AG08396 (cell line): ENCODE results near the gene RACK1.

Experiments used
- DNase-seq: peaks from one replicate; pipeline ENCODE4 v3.0.0; 2012; ENCODE audit warnings: low spot score, mixed read lengths

RACK1 gene

DNA sequence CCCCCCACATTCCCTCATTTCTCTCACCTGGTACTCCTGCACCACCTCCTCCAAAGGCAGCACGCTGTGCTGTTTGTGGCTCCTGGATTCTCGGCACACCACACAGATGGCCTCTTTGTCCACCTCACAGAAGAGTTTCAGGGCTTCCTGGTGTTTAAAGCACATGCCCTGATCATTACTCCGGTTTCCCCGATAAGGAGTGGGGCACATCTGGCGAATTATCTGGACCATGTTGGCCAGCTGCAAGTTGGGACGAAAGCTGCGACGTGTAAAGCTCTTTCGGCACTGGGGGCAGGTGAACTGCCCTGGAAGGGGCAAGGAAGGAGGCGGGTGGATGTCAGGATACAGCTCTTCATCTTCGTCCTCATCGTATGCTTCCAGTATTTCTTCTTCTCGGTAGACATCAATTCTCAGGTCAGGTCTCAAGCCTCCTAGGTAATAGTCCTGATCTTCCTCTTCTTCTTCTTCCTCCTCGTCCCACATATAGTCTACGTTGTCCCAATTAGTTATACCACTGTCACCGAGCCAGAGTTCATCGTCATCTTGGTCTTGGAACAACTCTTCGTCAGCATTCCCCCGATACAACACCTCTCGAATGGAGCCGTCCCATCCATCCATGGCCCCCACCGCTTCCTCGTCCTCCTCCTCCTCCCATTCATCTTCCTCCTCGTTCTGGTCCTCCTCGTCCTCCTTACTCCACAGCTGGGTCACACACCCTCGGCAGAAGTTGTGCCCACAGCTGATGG, 16.4 kb upstream of the RACK1 start:
- DNase-seq = no peak

DNA sequence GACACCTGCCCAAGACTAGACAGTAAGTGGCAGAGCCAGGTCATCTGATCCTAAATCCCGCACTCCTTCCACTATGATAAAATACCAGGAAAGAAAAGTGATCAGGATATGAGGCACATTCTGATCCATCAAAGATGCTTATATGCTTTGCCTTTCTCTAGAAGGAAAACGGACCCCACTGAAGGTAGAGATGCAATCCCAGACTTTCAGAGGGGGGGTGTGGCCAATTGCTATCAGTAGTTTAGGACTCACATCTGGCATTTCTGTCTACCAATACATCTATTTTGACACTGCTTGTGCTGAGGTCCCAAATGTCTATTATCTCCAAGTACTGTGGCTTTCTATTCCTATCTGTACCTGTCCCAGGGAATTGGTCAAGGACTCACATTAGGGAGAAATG, 15.6 kb upstream of the RACK1 start:
- DNase-seq = no peak

- DNase-seq = no peak
Measured at GRCh38 chr5:181258576-181258975, 14.9 kb upstream of the RACK1 start.

DNA sequence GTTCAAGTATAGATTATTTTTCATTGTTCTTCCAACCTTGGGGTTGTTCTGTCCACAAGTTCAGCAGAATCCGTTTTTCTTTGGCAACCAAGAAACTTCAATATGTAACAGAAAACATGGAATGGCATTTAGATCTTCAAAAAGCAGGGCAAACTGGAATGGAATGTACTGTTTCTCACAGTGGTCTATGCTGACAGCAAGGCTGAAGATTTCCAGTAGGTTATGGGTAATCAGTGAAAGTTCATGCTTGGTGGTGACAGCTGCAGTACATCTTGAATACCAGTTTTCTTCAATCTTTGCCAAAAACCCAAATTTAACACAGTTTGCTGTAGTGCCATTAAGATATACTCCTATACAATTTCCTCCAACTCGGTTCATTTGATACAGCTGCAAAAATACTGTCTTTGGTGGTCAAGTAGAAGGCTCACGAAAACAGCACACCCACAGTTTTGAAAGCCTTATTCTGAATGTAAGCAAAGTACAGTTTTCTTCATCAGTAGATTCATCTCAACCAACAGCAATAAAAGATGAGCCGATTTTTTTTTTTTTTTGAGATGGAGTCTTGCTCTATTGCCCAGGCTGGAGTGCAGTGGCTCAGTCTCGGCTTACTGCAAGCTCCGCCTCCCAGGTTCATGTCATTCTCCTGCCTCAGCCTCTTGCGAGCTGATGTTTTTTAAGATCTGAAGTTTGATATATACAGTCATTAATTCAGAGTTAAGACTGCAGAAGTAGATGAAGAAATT, 12.3 kb upstream of the RACK1 start:
- DNase-seq = no peak

- DNase-seq = no peak
Measured at GRCh38 chr5:181255276-181255675, 11.6 kb upstream of the RACK1 start.

DNA sequence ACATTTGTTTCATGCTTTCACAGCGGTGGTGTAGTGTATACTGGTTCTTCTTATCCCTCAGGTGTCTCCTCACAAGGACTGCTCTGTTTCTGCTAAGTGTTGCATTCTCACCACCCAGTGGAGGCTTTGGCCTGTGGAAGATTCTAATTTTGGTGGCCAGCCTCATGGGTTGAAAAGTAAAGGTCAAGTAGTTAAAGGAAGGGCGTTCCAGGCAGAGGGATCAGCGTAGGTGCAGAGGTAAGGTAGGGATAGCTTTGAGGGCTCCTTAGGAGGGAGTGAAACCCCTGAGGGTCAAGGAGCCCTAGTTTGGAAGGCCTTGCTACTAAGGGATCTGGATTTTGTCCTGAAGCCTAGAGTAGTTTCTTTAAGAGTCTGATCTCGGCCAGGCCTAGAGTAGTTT, 4.6 kb upstream of the RACK1 start:
- no peak for DNase-seq

- DNase-seq = peak; percentile 94
Measured at GRCh38 chr5:181246276-181247049, 2.8 kb upstream of the RACK1 start.

- DNase-seq = no peak
Measured at GRCh38 chr5:181245427-181246275, 1.9 kb upstream of the RACK1 start.

DNA sequence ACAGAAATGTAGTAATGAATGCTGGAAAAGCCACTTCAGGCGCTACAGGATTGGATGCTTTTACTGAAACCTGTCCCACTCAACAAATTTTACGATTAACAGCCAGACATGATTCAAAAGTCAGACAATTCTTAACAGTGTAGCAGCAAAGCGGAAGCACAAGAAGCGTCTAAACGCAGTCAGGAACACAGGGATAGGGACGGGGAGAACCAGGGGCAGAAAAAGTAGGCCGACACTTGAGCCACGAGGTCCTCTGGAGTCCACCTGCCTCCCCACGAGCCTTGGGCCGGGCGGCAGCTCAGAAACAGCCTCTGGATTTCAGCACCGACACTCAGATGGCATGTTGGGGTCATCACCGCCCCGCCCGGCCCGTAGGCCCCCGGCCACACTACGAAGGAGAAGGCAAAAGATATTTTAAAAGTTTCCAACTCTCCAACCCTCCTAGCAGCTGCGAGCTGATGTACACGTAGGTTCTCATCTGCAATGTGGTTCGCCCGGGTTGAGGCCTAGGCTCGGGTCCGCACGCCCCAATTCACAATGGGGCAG, 615 bp downstream of the RACK1 start:
- DNase-seq = no peak

GRCh38 chr5:181242031-181242451, 1.7 kb downstream of the RACK1 start:
- no peak for DNase-seq

GRCh38 chr5:181241393-181241975, 2.2 kb downstream of the RACK1 start:
- peak; percentile 75 for DNase-seq

DNA sequence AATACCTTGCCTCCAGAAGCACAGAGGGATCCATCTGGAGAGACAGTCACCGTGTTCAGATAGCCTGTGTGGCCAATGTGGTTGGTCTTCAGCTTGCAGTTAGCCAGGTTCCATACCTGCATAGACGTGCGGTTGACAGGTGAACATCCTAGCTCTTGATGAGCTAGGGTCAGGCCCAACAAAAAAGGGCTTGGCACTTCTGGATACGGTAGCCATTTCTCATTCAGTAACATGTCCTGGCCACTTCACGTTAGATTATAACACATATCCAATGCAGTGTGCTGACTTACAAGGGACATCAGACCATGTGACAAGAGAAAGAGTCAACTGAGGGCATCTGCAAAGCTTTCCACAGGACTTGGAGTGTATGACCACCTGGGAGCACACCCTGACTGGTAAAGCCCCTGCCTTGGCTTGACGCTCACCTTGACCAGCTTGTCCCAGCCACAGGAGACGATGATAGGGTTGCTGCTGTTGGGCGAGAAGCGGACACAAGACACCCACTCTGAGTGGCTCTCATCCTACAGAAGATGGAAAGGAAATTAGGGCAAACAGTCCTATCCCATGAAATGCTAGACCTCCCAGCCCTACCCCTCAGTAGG, 4.5 kb downstream of the RACK1 start:
- DNase-seq = no peak

- DNase-seq = no peak
Measured at GRCh38 chr5:181237729-181238385, 5.8 kb downstream of the RACK1 start.

GRCh38 chr5:181236954-181237641, 6.6 kb downstream of the RACK1 start:
- DNase-seq = no peak

- DNase-seq = no peak
Measured at GRCh38 chr5:181236471-181236870, 7.2 kb downstream of the RACK1 start.

DNA sequence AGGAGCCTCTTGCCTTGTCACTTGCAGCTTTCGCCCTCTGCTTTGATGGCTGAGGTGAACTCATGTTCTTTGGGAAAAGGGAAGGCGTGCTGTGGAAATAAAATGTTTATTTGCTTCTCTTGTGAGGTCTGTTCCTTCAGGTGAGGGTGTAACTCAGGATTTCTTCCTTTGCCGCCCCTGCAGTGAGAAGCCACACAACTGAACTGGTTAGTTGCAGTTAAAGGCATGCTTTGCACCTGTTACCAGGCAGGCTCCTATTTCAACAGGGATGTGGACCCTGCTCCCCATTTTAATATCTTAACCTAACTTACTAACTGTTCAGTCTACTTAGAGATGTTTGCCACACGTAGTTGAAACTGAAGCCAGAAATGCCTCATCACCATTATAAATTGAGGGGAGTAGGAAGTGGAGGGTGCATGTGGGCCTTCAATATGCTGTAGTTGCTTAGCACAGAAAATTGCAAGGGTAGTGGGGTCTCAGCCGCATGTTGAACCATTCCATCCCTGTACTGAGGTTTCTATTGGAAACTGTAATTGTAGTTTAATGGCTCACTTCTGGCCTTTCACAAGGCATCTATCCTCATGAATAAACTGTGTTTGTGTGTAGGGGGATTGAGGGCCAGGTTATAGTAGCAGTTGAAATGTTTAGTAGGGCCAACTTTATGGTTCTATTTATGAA, 7.9 kb downstream of the RACK1 start:
- DNase-seq = no peak

DNA sequence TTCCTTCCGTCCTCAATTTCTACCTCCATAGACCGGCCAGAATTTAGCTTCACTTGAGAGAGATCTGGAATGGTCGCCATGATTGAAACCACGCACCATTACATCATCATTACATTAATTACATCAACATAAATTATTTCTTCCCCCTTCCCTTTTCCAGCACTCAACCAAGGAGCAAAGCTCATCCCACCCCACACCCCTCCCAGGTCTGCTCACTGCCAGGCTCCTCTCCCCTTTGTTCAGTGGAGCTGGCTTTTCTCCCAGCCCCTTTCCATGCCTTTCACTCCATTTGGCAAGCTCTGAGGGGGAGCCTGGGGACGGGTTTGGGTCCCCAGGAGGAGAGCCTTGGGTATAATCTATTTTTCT, 8.4 kb downstream of the RACK1 start:
- no peak for DNase-seq

GRCh38 chr5:181234455-181235306, 9.0 kb downstream of the RACK1 start:
- no peak for DNase-seq
